Suprapubic skin (tissue), 4 donors: Measurements from ENCODE around the gene GTF3C5. TPM values are rescaled to one million over a fixed set of nuclear protein-coding genes. Genes with fewer than 3 reads are reported as not detected.

ENCODE experiments used
- DNase-seq, 2 donors: peaks; one replicate each; pipeline ENCODE4 v3.0.0-alpha.2; 2019; ENCODE audit warnings: low spot score in 2 of 2
- H3K27ac ChIP-seq: fragments of 200-600 bp; sonication (generic); one replicate; pipeline ENCODE4 v1.5.1; 2019
- H3K27me3 ChIP-seq: fragments of 200-600 bp; sonication (generic); one replicate; pipeline ENCODE4 v1.5.1; 2019
- H3K36me3 ChIP-seq: fragments of 200-600 bp; sonication (generic); one replicate; pipeline ENCODE4 v1.5.1; 2019
- H3K4me1 ChIP-seq: fragments of 200-600 bp; sonication (generic); one replicate; pipeline ENCODE4 v1.5.1; 2019
- H3K4me3 ChIP-seq: fragments of 200-600 bp; sonication (generic); one replicate; pipeline ENCODE4 v1.5.1; 2019; ENCODE audit warnings: mild to moderate bottlenecking
- H3K9me3 ChIP-seq: fragments of 200-600 bp; sonication (generic); one replicate; pipeline ENCODE4 v1.5.1; 2019
- CTCF ChIP-seq, 2 donors: fragments of 200-600 bp in 1 of 2; fragments of 450-650 bp in 1 of 2; sonication (generic) in 1 of 2; IDR thresholded peaks; one replicate each; pipeline ENCODE4 v1.5.1; 2016 to 2019; ENCODE audit warnings: antibody characterized with exemption in 2 of 2, mild to moderate bottlenecking in 1 of 2, moderate library complexity in 1 of 2
- EP300 ChIP-seq: sonication (generic); formaldehyde crosslinking; IDR thresholded peaks from one replicate; pipeline ENCODE4 v1.6.1; 2017; ENCODE audit warnings: antibody characterized with exemption
- POLR2A ChIP-seq, 2 donors: fragments of 450-650 bp; IDR thresholded peaks; one replicate each; pipeline ENCODE4 v1.6.1; 2017; ENCODE audit warnings: antibody characterized with exemption in 2 of 2, mild to moderate bottlenecking in 2 of 2, moderate library complexity in 2 of 2
- POLR2AphosphoS5 ChIP-seq, 3 donors: sonication (generic); formaldehyde crosslinking; IDR thresholded peaks; one replicate each; pipeline ENCODE4 v1.6.1; 2017; ENCODE audit warnings: antibody characterized with exemption in 3 of 3
- WGBS: methylation state at CpG from one replicate; pipeline ENCODE4 v1.1.5; 2018; 5-methylcytosine and 5-hydroxymethylcytosine counted together
- total RNA-seq, 4 donors: library from RNA; depleted of rRNA; stranded (reverse); fragments of >200 nt; gene quantifications; one replicate each; pipeline ENCODE4 v1.1.0, GENCODE V29; 2016

The GTF3C5 gene
- total RNA-seq = 100 to 1,000 TPM in 1 of 4 donors, 10 to 100 TPM in 3; 55.8 to 103 (median 63.1) TPM

- WGBS = 2% methylated on average over 43 of the region's 63 CpGs
- peak within 1 kb of the TSS; percentile 89 for H3K27ac ChIP-seq
- peak; percentile 56 to 82 for TF ChIP-seq POLR2A (IDR thresholded peaks at IDR 0.05)
- TF ChIP-seq CTCF (IDR thresholded peaks at IDR 0.05) = no peak
- TF ChIP-seq POLR2AphosphoS5 (IDR thresholded peaks at IDR 0.05) = peak in 2 of 3 donors; percentile 80 to 98
- H3K27me3 ChIP-seq = no peaks in the 10 kb centered on the region
- H3K9me3 ChIP-seq = no peaks in the 10 kb centered on the region
- H3K4me1 ChIP-seq = peaks cover 43% of the 10 kb centered on the region
- H3K36me3 ChIP-seq = no peaks in the 10 kb centered on the region
- peak within 1 kb of the TSS; percentile 80 for H3K4me3 ChIP-seq
- DNase-seq = peak; percentile 97
Measured at GRCh38 chr9:133030317-133031129, at the start of gene GTF3C5. Gene GTF3C5, plus strand, starts transcription at chr9:133030997. Its CDS starts 15 bp downstream, at chr9:133031012.

- Histone ChIP-seq H3K27ac (no peak overlapping the region), H3K4me1 (peaks cover 22% of the 10 kb centered on the region), H3K27me3 (peaks cover 45% of the 10 kb centered on the region), H3K36me3 (no peaks in the 10 kb centered on the region), H3K4me3 (no peak overlapping the region), H3K9me3 (no peaks in the 10 kb centered on the region)
- TF ChIP-seq CTCF (IDR thresholded peaks at IDR 0.05) = no peak
- TF ChIP-seq POLR2AphosphoS5 (IDR thresholded peaks at IDR 0.05) = no peak
- no peak for TF ChIP-seq EP300
- no peak for TF ChIP-seq POLR2A (IDR thresholded peaks at IDR 0.05)
- 68% methylated on average over 8 of the region's 8 CpGs for WGBS
- DNase-seq = no peak
Measured at GRCh38 chr9:132982458-132982857, 48.3 kb upstream of the GTF3C5 start.

- Histone ChIP-seq H3K36me3 (no peaks in the 10 kb centered on the region), H3K9me3 (no peaks in the 10 kb centered on the region), H3K27ac (no peak overlapping the region), H3K4me1 (peaks cover 10% of the 10 kb centered on the region), H3K4me3 (no peak overlapping the region), H3K27me3 (peaks cover 33% of the 10 kb centered on the region)
- 79% methylated on average over 8 of the region's 11 CpGs for WGBS
- no peak for DNase-seq
- TF ChIP-seq CTCF (IDR thresholded peaks at IDR 0.05) (no peak), POLR2AphosphoS5 (IDR thresholded peaks at IDR 0.05) (no peak), EP300 (no peak), POLR2A (IDR thresholded peaks at IDR 0.05) (no peak)
Measured at GRCh38 chr9:132983491-132984201, 47.2 kb upstream of the GTF3C5 start.

GRCh38 chr9:132984202-132985070 lies 46.4 kb upstream of the GTF3C5 start:
- no peak for TF ChIP-seq CTCF (IDR thresholded peaks at IDR 0.05)
- TF ChIP-seq EP300 = no peak
- TF ChIP-seq POLR2A (IDR thresholded peaks at IDR 0.05) = no peak
- TF ChIP-seq POLR2AphosphoS5 (IDR thresholded peaks at IDR 0.05) = no peak
- H3K4me3 ChIP-seq = no peak overlapping the region
- peaks cover 8% of the 10 kb centered on the region for H3K4me1 ChIP-seq
- whole genome bisulfite sequencing = 67% methylated on average over 18 of the region's 20 CpGs
- DNase-seq = no peak
- H3K27ac ChIP-seq = no peak overlapping the region
- H3K9me3 ChIP-seq = no peaks in the 10 kb centered on the region
- H3K36me3 ChIP-seq = no peaks in the 10 kb centered on the region
- H3K27me3 ChIP-seq = peaks cover 25% of the 10 kb centered on the region
